Heart left ventricle (tissue), 16 donors: Measurements from ENCODE around the gene LAMB1. TPM values are rescaled to one million over a fixed set of nuclear protein-coding genes. Genes with fewer than 3 reads are reported as not detected.

Source experiments
- ATAC-seq, 4 donors: fragments of 200-7000 bp; cut with Tn5 transposase; one replicate each; pipeline ENCODE4 v1.9.1; 2020 to 2022; ENCODE audit warnings: moderate library complexity in 4 of 4, mild to moderate bottlenecking in 3 of 4, moderate number of reproducible peaks in 1 of 4
- DNase-seq, 5 donors: peaks; one replicate each; pipeline ENCODE4 v3.0.0-alpha.2; 2020
- H3K27ac ChIP-seq, 12 donors: fragments of 200-600 bp; sonication (generic) in 4 of 12; one replicate each; pipeline versions ENCODE4 v1.5.0 to v1.8.0; 2016 to 2022; ENCODE audit warnings: mild to moderate bottlenecking in 2 of 12
- H3K27me3 ChIP-seq, 9 donors: fragments of 200-600 bp; sonication (generic) in 2 of 9; one replicate each; pipeline versions ENCODE4 v1.5.1 to v1.8.0; 2016 to 2022; ENCODE audit warnings: mild to moderate bottlenecking in 3 of 9
- H3K36me3 ChIP-seq, 9 donors: fragments of 200-600 bp; sonication (generic) in 2 of 9; one replicate each; pipeline versions ENCODE4 v1.5.0 to v1.8.0; 2018 to 2022; ENCODE audit warnings: mild to moderate bottlenecking in 2 of 9
- H3K4me1 ChIP-seq, 12 donors: fragments of 200-600 bp; sonication (generic) in 4 of 12; one replicate each; pipeline versions ENCODE4 v1.5.0 to v1.8.0; 2016 to 2022; ENCODE audit warnings: mild to moderate bottlenecking in 3 of 12
- H3K4me3 ChIP-seq, 12 donors: fragments of 200-600 bp; sonication (generic) in 4 of 12; one replicate each; pipeline versions ENCODE4 v1.5.0 to v1.8.0; 2017 to 2022; ENCODE audit warnings: mild to moderate bottlenecking in 9 of 12, moderate library complexity in 4 of 12
- H3K9me3 ChIP-seq, 12 donors: fragments of 200-600 bp; sonication (generic) in 4 of 12; one replicate each; pipeline versions ENCODE4 v1.5.0 to v1.8.0; 2016 to 2022; ENCODE audit warnings: mild to moderate bottlenecking in 1 of 12
- CTCF ChIP-seq, 12 donors: fragments of 200-600 bp; sonication (generic) in 4 of 12; IDR thresholded peaks; one replicate each; pipeline versions ENCODE4 v1.5.0 to v1.8.0; 2018 to 2022; ENCODE audit warnings: antibody characterized with exemption in 12 of 12, mild to moderate bottlenecking in 5 of 12
- POLR2A ChIP-seq, 2 donors: fragments of 450-650 bp; IDR thresholded peaks; one replicate each; pipeline ENCODE4 v1.6.1; 2017; ENCODE audit warnings: antibody characterized with exemption in 2 of 2, mild to moderate bottlenecking in 2 of 2, moderate library complexity in 2 of 2
- WGBS, 4 donors: extraction: QIAGEN DNeasy Blood & Tissue Kit in 2 of 4; methylation state at CpG; one replicate each; pipeline versions ENCODE4 v1.1.5 to v1.1.7; 2013 to 2018; 5-methylcytosine and 5-hydroxymethylcytosine counted together
- intact Hi-C, 10 donors: fragments of 100-400 bp; cut with DNase I; formaldehyde crosslinking; loops; one replicate each; pipeline versions ENCODE4 v1.11.1 to v1.14.2; 2022
- polyA plus RNA-seq, 2 donors: library from polyadenylated mRNA; stranded (reverse); fragments of 200-250 nt; gene quantifications; one replicate each; pipeline ENCODE4 v1.2.3, GENCODE V29; 2013
- total RNA-seq, 9 donors: library from RNA; depleted of rRNA in 2 of 9; stranded (reverse); fragments of >200 nt in 2 of 9; fragmentation: NEBNext Ultra II Directional in 3 of 9; extraction: Animal tissue kit (Norgen Biotek cat#: 25700) in 3 of 9; gene quantifications; one replicate each; pipeline versions ENCODE4 v1.1.0 to v1.2.4, GENCODE V29; 2016 to 2023
- donor health status: ischemic (EF 13 %, LVEDD 7.1; RV severe dilation, severe dysfunction).
- donor health status: healthy with polysubstance abuse.
- donor health status: DM: no; HTN: yes; CAD: no.
- donor health status: DM: no; HTN: no; CAD: no.
- donor health status: ischemic (EF 25% LVEDD 6.9; RV normal size, moderate dysfunction).
- donor health status: ischemic (EF 25% LVEDD 5.7; RV mildly dilated, moderate dysfunction).
- donor health status: healthy.
- donor health status: DM: yes; HTN: yes; CAD: no.
- donor health status: ischemic (EF 35%, LVEDD 5.7; RV mildly dilated, moderate dysfunction).
- donor health status: nonischemic (EF 11% LVEDD 7.7; RV severe dilation, severe dysfunction).
- donor health status: DM: yes; HTN: yes; CAD: no.
- donor health status: PGD.
- donor health status: ischemic (EF 29% LVEDD 5.4; RV normal size, mild dysfunction).
- donor health status: nonischemic (EF 23%, LVEDD 6.1; RV moderate dilation, normal function).

LAMB1 gene
- total and polyA plus RNA-seq, 11 donors: 29.1 to 121 (median 55.9) TPM

DNA sequence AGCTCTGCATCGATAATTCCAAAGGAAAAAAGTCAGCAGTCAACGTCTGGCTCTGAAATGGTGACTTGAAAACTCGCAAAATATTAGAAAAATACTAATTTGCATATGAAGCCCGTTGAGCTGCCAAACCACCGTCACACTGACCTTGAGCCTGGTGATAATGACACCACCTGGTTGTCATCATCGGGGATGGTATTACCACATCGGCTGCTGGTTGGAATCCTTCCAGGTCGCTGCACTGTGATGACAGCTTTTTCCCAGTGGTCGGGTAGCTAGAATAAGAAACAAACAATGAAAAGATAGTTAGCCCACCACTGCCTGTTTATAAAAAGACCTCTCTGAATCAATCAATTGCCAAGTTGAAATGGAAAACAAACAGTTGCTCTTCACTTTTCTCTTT, 41.6 kb downstream of the LAMB1 start:
- Histone ChIP-seq H3K4me3 (no peak overlapping the region), H3K27ac (peak overlapping the region in 9 of 12 donors; percentile 4 to 68 (median 40)), H3K9me3 (no peaks in the 10 kb centered on the region), H3K36me3 (peaks cover 0 to 98% (median 88%) of the 10 kb centered on the region in 9 donors), H3K27me3 (no peaks in the 10 kb centered on the region), H3K4me1 (peaks cover 0 to 41% (median 17%) of the 10 kb centered on the region in 12 donors)
- no peak for TF ChIP-seq CTCF (IDR thresholded peaks at IDR 0.05)
- TF ChIP-seq POLR2A (IDR thresholded peaks at IDR 0.05): no peak
- intact Hi-C loops: loop anchor here in 2 of 10 donors (5.0 kb wide), 1 partner anchor 41 kb away; the partner anchor contains the start of gene LAMB1 (in 2 of the 2)
- ATAC-seq (peak; percentile 44 to 69 (median 60)), DNase-seq (peak; percentile 42 to 84 (median 68))
- 35 to 50% (median 46%) methylated on average over 9 of the region's 9 CpGs for WGBS, 4 donors

DNA sequence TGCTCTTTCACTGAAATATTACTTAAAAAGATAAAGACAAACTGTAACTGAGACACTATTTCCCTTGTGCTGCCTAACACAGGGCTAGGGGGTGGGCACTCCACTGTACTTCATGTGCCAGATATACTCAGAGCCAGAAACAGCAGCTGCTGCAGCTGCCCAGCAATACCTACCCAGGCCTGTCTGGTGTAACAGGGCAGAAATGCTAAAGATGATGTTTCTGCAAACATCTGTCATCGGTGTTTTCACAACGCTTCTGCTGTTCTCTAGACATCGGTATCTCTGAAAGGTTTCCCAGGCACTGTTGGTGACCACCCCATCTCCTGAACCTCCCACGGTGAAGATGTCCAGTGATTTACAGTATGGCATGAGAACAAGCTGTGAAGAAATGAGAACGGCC, 42.7 kb downstream of the LAMB1 start:
- Histone ChIP-seq H3K27me3 (no peaks in the 10 kb centered on the region), H3K27ac (peak overlapping the region in 4 of 12 donors; percentile 14 to 68 (median 44)), H3K9me3 (no peaks in the 10 kb centered on the region), H3K36me3 (peaks cover 0 to 100% (median 81%) of the 10 kb centered on the region in 9 donors), H3K4me3 (no peak overlapping the region), H3K4me1 (peaks cover 0 to 35% (median 13%) of the 10 kb centered on the region in 12 donors)
- no peak for TF ChIP-seq POLR2A (IDR thresholded peaks at IDR 0.05)
- no peak for TF ChIP-seq CTCF (IDR thresholded peaks at IDR 0.05)
- 87 to 94% (median 89%) methylated on average over 5 of the region's 5 CpGs for WGBS, 4 donors
- DNase-seq (no peak), ATAC-seq (no peak)
- intact Hi-C loops: loop anchor here in 2 of 10 donors (5.0 kb wide), 1 partner anchor 42 kb away; the partner anchor contains the start of gene LAMB1 (in 2 of the 2)

GRCh38 chr7:107959527-107959898, 43.4 kb downstream of the LAMB1 start:
- TF ChIP-seq CTCF (IDR thresholded peaks at IDR 0.05): no peak
- TF ChIP-seq POLR2A (IDR thresholded peaks at IDR 0.05): no peak
- intact Hi-C loops: no loop called here
- Histone ChIP-seq H3K27me3 (no peaks in the 10 kb centered on the region), H3K4me1 (peaks cover 0 to 35% (median 13%) of the 10 kb centered on the region in 12 donors), H3K27ac (peak overlapping the region in 1 of 12 donors; percentile 68), H3K9me3 (no peaks in the 10 kb centered on the region), H3K4me3 (no peak overlapping the region), H3K36me3 (peaks cover 0 to 100% (median 81%) of the 10 kb centered on the region in 9 donors)
- ATAC-seq (no peak), DNase-seq (no peak)
- WGBS, 4 donors: 82 to 90% (median 84%) methylated on average over 10 of the region's 10 CpGs

DNA sequence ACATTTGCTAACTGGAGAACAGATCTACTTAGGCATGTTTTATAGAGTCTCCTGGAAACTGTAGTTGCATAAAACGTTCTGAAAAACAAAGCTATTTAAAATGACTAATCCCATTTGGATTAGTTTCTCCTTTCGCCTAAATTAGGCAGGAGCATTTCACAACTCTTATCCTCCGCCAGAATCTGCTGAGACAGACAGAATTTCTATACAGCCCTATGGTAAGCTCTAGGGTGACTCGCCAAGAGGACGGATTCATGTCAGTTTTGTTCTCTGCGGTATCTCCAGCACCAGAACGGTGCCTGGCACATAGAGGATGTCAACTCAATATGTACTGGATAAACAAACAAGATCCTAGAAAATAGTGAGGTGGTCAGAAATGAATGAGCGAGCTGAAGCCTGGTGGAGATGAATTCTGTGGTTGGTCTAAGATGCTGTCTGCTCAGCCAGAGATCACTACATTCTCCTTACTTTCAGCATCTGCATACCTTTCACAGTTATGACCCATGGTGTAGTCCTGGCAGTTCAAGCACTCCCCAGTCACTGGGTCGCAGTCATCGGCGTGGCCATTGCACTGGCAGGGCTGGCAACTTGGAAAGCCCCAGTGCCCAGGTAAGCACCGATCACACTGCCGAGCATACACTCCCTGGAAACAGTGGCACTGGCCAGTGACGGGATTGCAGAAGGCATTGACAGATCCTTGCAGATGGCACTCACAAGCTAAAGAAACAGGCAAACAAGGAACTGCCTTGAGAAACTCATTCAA, 44.0 kb downstream of the LAMB1 start:
- ATAC-seq: peak in 2 of 4 donors; percentile 59 to 65
- H3K27ac ChIP-seq: peak overlapping the region in 4 of 12 donors; percentile 21 to 67 (median 38)
- WGBS, 4 donors: 83 to 88% (median 86%) methylated on average over 14 of the region's 14 CpGs

More for the DNA sequence above, 44.0 kb downstream of the LAMB1 start:
- DNase-seq: no peak
- H3K4me3 ChIP-seq: no peak overlapping the region
- no peaks in the 10 kb centered on the region for H3K27me3 ChIP-seq
- intact Hi-C loops: no loop called here
- peaks cover 0 to 100% (median 79%) of the 10 kb centered on the region in 9 donors for H3K36me3 ChIP-seq
- no peak for TF ChIP-seq CTCF (IDR thresholded peaks at IDR 0.05)
- H3K9me3 ChIP-seq: no peaks in the 10 kb centered on the region
- H3K4me1 ChIP-seq: peaks cover 0 to 35% (median 13%) of the 10 kb centered on the region in 12 donors
